Thyroid gland (tissue), 4 donors: ENCODE measurements around the gene EML6. TPM values are rescaled to one million over a fixed set of nuclear protein-coding genes. Genes with fewer than 3 reads are reported as not detected.

Experiments used
- DNase-seq, 2 donors: peaks; one replicate each; pipeline ENCODE4 v3.0.0-alpha.2; 2019
- H3K27ac ChIP-seq, 3 donors: fragments of 200-600 bp; sonication (generic); 1 replicate in 2 of 3; 2 replicates in 1 of 3; pipeline ENCODE4 v1.5.1; 2016 to 2019; ENCODE audit warnings: mild to moderate bottlenecking in 1 of 3, moderate library complexity in 1 of 3
- H3K27me3 ChIP-seq: fragments of 200-600 bp; sonication (generic); one replicate; pipeline ENCODE4 v1.5.1; 2019
- H3K36me3 ChIP-seq, 2 donors: fragments of 200-600 bp; sonication (generic); one replicate each; pipeline ENCODE4 v1.5.1; 2016 to 2019
- H3K4me1 ChIP-seq, 2 donors: fragments of 200-600 bp; sonication (generic); one replicate each; pipeline ENCODE4 v1.5.1; 2017 to 2019
- H3K4me3 ChIP-seq, 3 donors: fragments of 200-600 bp; sonication (generic); replicated peaks in 1 of 3; 1 replicate in 2 of 3; 2 replicates in 1 of 3; pipeline ENCODE4 v1.5.1; 2016; ENCODE audit warnings: mild to moderate bottlenecking in 1 of 3
- H3K9me3 ChIP-seq: fragments of 200-600 bp; sonication (generic); one replicate; pipeline ENCODE4 v1.5.1; 2017
- POLR2A ChIP-seq, 2 donors: fragments of 450-650 bp; IDR thresholded peaks; one replicate each; pipeline ENCODE4 v1.6.1; 2017; ENCODE audit warnings: antibody characterized with exemption in 2 of 2, mild to moderate bottlenecking in 2 of 2, moderate library complexity in 1 of 2
- WGBS, 2 donors: methylation state at CpG; one replicate each; pipeline ENCODE4 v1.1.5; 2017; 5-methylcytosine and 5-hydroxymethylcytosine counted together
- intact Hi-C: fragments of 100-400 bp; cut with DNase I; formaldehyde crosslinking; loops from one replicate; pipeline ENCODE4 v1.15.1; 2023
- total RNA-seq, 4 donors: library from RNA; depleted of rRNA; stranded (reverse); fragments of >200 nt; gene quantifications; one replicate each; pipeline ENCODE4 v1.2.3, GENCODE V29; 2016
- TF ChIP-seq, protein P1 (sequence below), 6 experiments: fragments of 200-600 bp in 3 of 6; fragments of 450-650 bp in 3 of 6; sonication (generic) in 3 of 6; IDR thresholded peaks; one replicate each; pipeline ENCODE4 v1.5.1; 2016 to 2019; ENCODE audit warnings: antibody characterized with exemption in 6 of 6, mild to moderate bottlenecking in 2 of 6, inconsistent platforms in 1 of 6, moderate library complexity in 1 of 6

The EML6 gene
- total RNA-seq, 4 donors from 2014 or later = 5.6 to 24.8 (median 20.3) TPM

DNA sequence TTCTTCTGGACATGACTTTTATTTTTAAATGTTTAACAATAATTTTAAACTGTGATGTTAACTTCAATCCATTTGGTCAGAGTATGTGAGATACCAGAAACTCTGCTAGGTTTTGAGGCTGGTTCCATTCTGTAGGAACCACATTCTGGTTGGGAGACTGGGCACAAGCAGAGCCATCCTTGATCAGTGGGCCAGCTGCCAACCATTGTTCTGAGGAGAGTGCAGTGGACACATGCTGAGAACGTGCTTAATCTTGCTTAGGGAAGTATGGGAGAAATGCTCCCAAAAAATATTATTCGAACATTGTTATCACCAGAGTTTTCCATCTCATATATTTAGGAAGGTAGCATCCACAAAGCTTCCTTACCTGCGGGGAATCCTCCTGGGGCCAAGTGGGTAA is 171.0 kb downstream of the EML6 start:
- no peaks in the 10 kb centered on the region for H3K4me1 ChIP-seq
- 69 to 72% methylated on average over 3 of the region's 3 CpGs for WGBS, 2 donors
- H3K36me3 ChIP-seq = no peaks in the 10 kb centered on the region
- no peaks in the 10 kb centered on the region for H3K27me3 ChIP-seq
- peak; percentile 36 to 39 for DNase-seq
- TF ChIP-seq POLR2A (IDR thresholded peaks at IDR 0.05) = no peak
- no peak overlapping the region for H3K27ac ChIP-seq
- H3K9me3 ChIP-seq = no peaks in the 10 kb centered on the region
- intact Hi-C loops = no loop called here
- H3K4me3 ChIP-seq = no peak overlapping the region

GRCh38 chr2:54895730-54896129 is 172.3 kb downstream of the EML6 start:
- Histone ChIP-seq H3K4me1 (no peaks in the 10 kb centered on the region), H3K27ac (no peak overlapping the region), H3K9me3 (no peaks in the 10 kb centered on the region), H3K36me3 (no peaks in the 10 kb centered on the region), H3K4me3 (no peak overlapping the region), H3K27me3 (no peaks in the 10 kb centered on the region)
- intact Hi-C loops = no loop called here
- no peak for DNase-seq
- WGBS, 2 donors = 90 to 100% methylated on average over 1 of the region's 1 CpG
- TF ChIP-seq, protein P1, sequence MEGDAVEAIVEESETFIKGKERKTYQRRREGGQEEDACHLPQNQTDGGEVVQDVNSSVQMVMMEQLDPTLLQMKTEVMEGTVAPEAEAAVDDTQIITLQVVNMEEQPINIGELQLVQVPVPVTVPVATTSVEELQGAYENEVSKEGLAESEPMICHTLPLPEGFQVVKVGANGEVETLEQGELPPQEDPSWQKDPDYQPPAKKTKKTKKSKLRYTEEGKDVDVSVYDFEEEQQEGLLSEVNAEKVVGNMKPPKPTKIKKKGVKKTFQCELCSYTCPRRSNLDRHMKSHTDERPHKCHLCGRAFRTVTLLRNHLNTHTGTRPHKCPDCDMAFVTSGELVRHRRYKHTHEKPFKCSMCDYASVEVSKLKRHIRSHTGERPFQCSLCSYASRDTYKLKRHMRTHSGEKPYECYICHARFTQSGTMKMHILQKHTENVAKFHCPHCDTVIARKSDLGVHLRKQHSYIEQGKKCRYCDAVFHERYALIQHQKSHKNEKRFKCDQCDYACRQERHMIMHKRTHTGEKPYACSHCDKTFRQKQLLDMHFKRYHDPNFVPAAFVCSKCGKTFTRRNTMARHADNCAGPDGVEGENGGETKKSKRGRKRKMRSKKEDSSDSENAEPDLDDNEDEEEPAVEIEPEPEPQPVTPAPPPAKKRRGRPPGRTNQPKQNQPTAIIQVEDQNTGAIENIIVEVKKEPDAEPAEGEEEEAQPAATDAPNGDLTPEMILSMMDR (IDR thresholded peaks at IDR 0.05) = no peak
- TF ChIP-seq POLR2A (IDR thresholded peaks at IDR 0.05) = no peak

DNA sequence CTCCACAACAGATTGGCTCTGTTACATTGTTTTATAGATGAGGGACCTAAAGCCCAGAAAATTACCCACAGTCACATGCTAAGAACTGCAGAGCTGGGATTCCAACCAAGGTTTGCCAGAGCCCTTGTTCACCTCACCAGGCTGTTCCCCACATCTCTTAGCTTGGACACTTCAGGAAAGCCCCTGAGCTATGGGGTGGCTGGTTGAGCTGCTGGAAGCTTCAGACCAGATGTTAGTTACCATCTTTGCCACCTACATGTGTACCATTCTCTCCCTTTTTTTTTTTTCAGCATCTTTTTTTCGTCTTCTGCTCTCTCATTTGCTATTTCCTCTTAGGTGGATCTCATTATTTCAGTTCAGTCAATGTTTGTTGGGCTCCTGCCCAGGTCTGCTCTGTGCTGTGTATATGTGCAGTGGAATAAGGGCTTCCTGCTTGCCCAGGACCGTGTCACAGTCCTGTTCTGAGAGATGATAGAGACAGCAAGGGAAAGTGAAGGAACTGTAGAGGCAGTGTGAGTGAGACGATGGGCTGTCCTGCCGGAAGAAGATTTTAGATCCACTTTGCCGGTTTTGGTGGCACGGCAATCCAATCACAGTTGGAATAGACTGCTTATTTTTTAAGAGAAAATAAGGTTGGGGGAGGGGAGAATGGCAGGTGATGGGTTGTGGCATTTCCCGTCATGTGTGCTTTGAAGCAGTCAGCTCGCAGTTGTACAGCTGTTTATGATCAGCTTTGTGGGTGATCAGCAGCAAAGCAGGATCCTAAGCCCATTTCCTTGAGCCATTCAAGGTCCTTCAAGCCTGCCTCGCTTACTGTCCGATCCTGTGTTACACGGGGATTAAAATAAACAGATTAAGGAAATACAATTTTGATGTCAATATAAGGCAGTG is 174.2 kb downstream of the EML6 start:
- H3K27me3 ChIP-seq = no peaks in the 10 kb centered on the region
- TF ChIP-seq, protein P1 (IDR thresholded peaks at IDR 0.05) = no peak
- TF ChIP-seq POLR2A (IDR thresholded peaks at IDR 0.05) = no peak
- no peak overlapping the region for H3K4me3 ChIP-seq
- no peaks in the 10 kb centered on the region for H3K4me1 ChIP-seq
- no peaks in the 10 kb centered on the region for H3K9me3 ChIP-seq
- 80 to 84% methylated on average over 11 of the region's 11 CpGs for WGBS, 2 donors
- intact Hi-C loops = no loop called here
- H3K36me3 ChIP-seq = no peaks in the 10 kb centered on the region
- DNase-seq = no peak
- no peak overlapping the region for H3K27ac ChIP-seq

GRCh38 chr2:54898456-54899226 is 175.2 kb downstream of the EML6 start:
- H3K27me3 ChIP-seq = no peaks in the 10 kb centered on the region
- H3K4me1 ChIP-seq = no peaks in the 10 kb centered on the region
- intact Hi-C loops = no loop called here
- no peak overlapping the region for H3K4me3 ChIP-seq
- 87 to 91% methylated on average over 7 of the region's 7 CpGs for WGBS, 2 donors
- no peaks in the 10 kb centered on the region for H3K9me3 ChIP-seq
- no peak for DNase-seq
- no peaks in the 10 kb centered on the region for H3K36me3 ChIP-seq
- no peak for TF ChIP-seq POLR2A (IDR thresholded peaks at IDR 0.05)
- TF ChIP-seq, protein P1 (IDR thresholded peaks at IDR 0.05) = no peak
- no peak overlapping the region for H3K27ac ChIP-seq

DNA sequence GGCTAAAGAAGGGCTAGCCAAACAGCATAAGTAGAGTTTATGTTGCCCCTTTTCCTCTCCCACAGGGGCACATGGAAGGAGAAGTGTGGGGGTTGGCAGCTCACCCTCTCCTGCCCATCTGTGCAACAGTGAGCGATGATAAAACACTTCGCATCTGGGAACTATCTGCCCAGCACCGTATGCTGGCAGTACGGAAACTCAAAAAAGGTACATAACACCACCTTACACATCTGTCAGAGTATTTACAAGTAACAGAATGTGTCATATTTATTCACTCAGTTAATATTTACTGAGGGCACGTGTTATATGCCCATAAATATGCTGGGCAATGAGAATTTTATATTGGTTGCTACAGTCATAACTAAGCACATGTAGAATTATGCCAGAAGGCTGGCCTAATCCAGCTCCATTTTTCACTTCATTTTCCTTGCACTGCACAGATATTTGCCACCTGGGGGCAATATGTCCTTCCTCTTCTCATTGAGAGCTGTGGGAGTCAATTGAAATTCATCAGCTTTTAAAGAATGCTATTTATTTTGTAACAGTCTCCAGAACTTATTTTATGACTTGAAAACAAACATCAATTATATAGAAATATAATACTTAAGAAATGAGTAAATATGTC is 176.2 kb downstream of the EML6 start:
- peak; percentile 13 to 17 for DNase-seq

More for the DNA sequence above, 176.2 kb downstream of the EML6 start:
- Histone ChIP-seq H3K9me3 (no peaks in the 10 kb centered on the region), H3K36me3 (no peaks in the 10 kb centered on the region), H3K4me1 (no peaks in the 10 kb centered on the region), H3K27me3 (no peaks in the 10 kb centered on the region), H3K27ac (no peak overlapping the region), H3K4me3 (no peak overlapping the region)
- intact Hi-C loops = loop anchor here (5.0 kb wide), 1 partner anchor 273 kb away; no protein-coding TSS in a partner anchor
- TF ChIP-seq, protein P1 (IDR thresholded peaks at IDR 0.05) = peak; percentile 18 to 73 (median 60)
- TF ChIP-seq POLR2A (IDR thresholded peaks at IDR 0.05) = no peak
- WGBS, 2 donors = 89% methylated on average over 5 of the region's 5 CpGs
